ENCODE results near the gene ATCAY. TPM values are rescaled to one million over a fixed set of nuclear protein-coding genes. Genes with fewer than 3 reads are reported as not detected.

The ATCAY gene
- total RNA-seq, 1 donor from 2014 or later, result 15.8 TPM

GRCh38 chr19:3970808-3971598 is 90.5 kb downstream of the ATCAY start, which contains the start of gene DAPK3:
Gene DAPK3, minus strand, starts transcription at chr19:3971099. Its CDS starts 1,364 bp downstream, at chr19:3969735.
- peak within 1 kb of the TSS; percentile 91 for H3K27ac ChIP-seq
- peak within 1 kb of the TSS; percentile 90 for H3K4me2 ChIP-seq
- H3F3A ChIP-seq (ENCODE audit: low read depth), result peaks cover 49% of the 10 kb centered on the region
- H3K9me3 ChIP-seq (ENCODE audit: low read depth), result no peaks in the 10 kb centered on the region
- Mint-ChIP-seq H3K4me3 (peak within 1 kb of the TSS; percentile 98), H3K36me3 (peaks cover 12% of the 10 kb centered on the region), H3K4me1 (peaks cover 30% of the 10 kb centered on the region), H3K27ac (peak within 1 kb of the TSS; percentile 99), H3K27me3 (ENCODE audit: insufficient read depth, low read depth) (peaks cover 7% of the 10 kb centered on the region), H3K9me3 (no peaks in the 10 kb centered on the region)
- H3K4me3 ChIP-seq, result peak within 1 kb of the TSS; percentile 89
- no peak within 1 kb of the TSS for H2AFZ ChIP-seq (replicated peaks)
- no peaks in the 10 kb centered on the region for H3K27me3 ChIP-seq
- DNase-seq (ENCODE audit: low spot score), result peak; percentile 99
- H3K36me3 ChIP-seq, result no peaks in the 10 kb centered on the region
- H4K20me1 ChIP-seq (ENCODE audit: low read depth), result peaks cover 66% of the 10 kb centered on the region
- TF ChIP-seq EZH2phosphoT487 (IDR thresholded peaks at IDR 0.05) (no peak), EZH2 (IDR thresholded peaks at IDR 0.05) (no peak)
- TF ChIP-seq, protein P1, sequence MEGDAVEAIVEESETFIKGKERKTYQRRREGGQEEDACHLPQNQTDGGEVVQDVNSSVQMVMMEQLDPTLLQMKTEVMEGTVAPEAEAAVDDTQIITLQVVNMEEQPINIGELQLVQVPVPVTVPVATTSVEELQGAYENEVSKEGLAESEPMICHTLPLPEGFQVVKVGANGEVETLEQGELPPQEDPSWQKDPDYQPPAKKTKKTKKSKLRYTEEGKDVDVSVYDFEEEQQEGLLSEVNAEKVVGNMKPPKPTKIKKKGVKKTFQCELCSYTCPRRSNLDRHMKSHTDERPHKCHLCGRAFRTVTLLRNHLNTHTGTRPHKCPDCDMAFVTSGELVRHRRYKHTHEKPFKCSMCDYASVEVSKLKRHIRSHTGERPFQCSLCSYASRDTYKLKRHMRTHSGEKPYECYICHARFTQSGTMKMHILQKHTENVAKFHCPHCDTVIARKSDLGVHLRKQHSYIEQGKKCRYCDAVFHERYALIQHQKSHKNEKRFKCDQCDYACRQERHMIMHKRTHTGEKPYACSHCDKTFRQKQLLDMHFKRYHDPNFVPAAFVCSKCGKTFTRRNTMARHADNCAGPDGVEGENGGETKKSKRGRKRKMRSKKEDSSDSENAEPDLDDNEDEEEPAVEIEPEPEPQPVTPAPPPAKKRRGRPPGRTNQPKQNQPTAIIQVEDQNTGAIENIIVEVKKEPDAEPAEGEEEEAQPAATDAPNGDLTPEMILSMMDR (IDR thresholded peaks at IDR 0.05), result no peak
- H3K9ac ChIP-seq, result peak within 1 kb of the TSS; percentile 92
- peaks cover 17% of the 10 kb centered on the region for H3K4me1 ChIP-seq
- H3K79me2 ChIP-seq (ENCODE audit: low read depth), result peaks cover 39% of the 10 kb centered on the region

DNA sequence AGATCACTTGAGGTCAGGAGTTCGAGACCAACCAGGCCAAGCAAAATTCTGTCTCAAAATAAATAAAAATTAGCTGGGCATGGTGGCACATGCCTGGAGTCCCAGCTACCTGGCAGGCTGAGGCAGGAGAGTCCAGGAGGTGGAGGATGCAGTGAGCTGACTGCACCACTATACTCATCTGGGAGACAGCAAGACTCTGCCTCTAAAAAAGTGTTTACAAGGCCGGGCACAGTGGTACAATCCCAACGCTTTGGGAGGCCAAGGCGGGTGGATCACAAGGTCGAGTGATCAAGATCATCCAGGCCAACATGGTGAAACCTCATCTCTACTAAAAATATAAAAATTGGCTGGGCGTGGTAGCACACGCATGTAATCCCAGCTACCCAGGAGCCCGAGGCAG is 94.7 kb downstream of the ATCAY start:
- H3K4me3 Mint-ChIP-seq, result no peak overlapping the region
- no peak overlapping the region for H3K9ac ChIP-seq
- no peak overlapping the region for H3K27ac ChIP-seq
- no peak overlapping the region for H3K4me3 ChIP-seq
- TF ChIP-seq EZH2 (IDR thresholded peaks at IDR 0.05) (no peak), EZH2phosphoT487 (IDR thresholded peaks at IDR 0.05) (no peak)
- TF ChIP-seq, protein P1 (IDR thresholded peaks at IDR 0.05), result no peak
- peaks cover 17% of the 10 kb centered on the region for H3K36me3 Mint-ChIP-seq
- H3K27ac Mint-ChIP-seq, result no peak overlapping the region
- H3K27me3 ChIP-seq, result no peaks in the 10 kb centered on the region
- peaks cover 7% of the 10 kb centered on the region for H3K27me3 Mint-ChIP-seq (ENCODE audit: insufficient read depth, low read depth)
- H4K20me1 ChIP-seq (ENCODE audit: low read depth), result peaks cover 70% of the 10 kb centered on the region
- no peaks in the 10 kb centered on the region for H3K9me3 ChIP-seq (ENCODE audit: low read depth)
- H3K4me1 Mint-ChIP-seq, result peaks cover 4% of the 10 kb centered on the region
- no peaks in the 10 kb centered on the region for H3K9me3 Mint-ChIP-seq
- H3K36me3 ChIP-seq, result no peaks in the 10 kb centered on the region
- H3K4me1 ChIP-seq, result peaks cover 3% of the 10 kb centered on the region
- peaks cover 40% of the 10 kb centered on the region for H3K79me2 ChIP-seq (ENCODE audit: low read depth)
- no peak for DNase-seq (ENCODE audit: low spot score)
- no peak overlapping the region for H2AFZ ChIP-seq (replicated peaks)
- H3K4me2 ChIP-seq, result no peak overlapping the region
- peaks cover 64% of the 10 kb centered on the region for H3F3A ChIP-seq (ENCODE audit: low read depth)

- no peak overlapping the region for H3K4me3 ChIP-seq
- peak overlapping the region; percentile 53 for H3K27ac ChIP-seq
- Mint-ChIP-seq H3K4me1 (no peaks in the 10 kb centered on the region), H3K36me3 (peaks cover 17% of the 10 kb centered on the region), H3K9me3 (no peaks in the 10 kb centered on the region), H3K27ac (no peak overlapping the region), H3K4me3 (no peak overlapping the region), H3K27me3 (ENCODE audit: insufficient read depth, low read depth) (peaks cover 7% of the 10 kb centered on the region)
- H3K4me1 ChIP-seq, result peaks cover 3% of the 10 kb centered on the region
- H4K20me1 ChIP-seq (ENCODE audit: low read depth), result peaks cover 73% of the 10 kb centered on the region
- TF ChIP-seq EZH2 (IDR thresholded peaks at IDR 0.05), result no peak
- TF ChIP-seq, protein P1 (IDR thresholded peaks at IDR 0.05), result no peak
- no peak for TF ChIP-seq EZH2phosphoT487 (IDR thresholded peaks at IDR 0.05)
- DNase-seq (ENCODE audit: low spot score), result no peak
- H3K9ac ChIP-seq, result no peak overlapping the region
- peaks cover 40% of the 10 kb centered on the region for H3K79me2 ChIP-seq (ENCODE audit: low read depth)
- H3K4me2 ChIP-seq, result no peak overlapping the region
- H3F3A ChIP-seq (ENCODE audit: low read depth), result peaks cover 68% of the 10 kb centered on the region
- peaks cover 2% of the 10 kb centered on the region for H3K36me3 ChIP-seq
- H2AFZ ChIP-seq (replicated peaks), result no peak overlapping the region
- H3K9me3 ChIP-seq (ENCODE audit: low read depth), result no peaks in the 10 kb centered on the region
- no peaks in the 10 kb centered on the region for H3K27me3 ChIP-seq
Observed at GRCh38 chr19:3975637-3976087, 95.2 kb downstream of the ATCAY start.
